K562 (cell line): ENCODE data around the gene KCTD3. TPM values are rescaled to one million over a fixed set of nuclear protein-coding genes. Genes with fewer than 3 reads are reported as not detected.

ENCODE experiments used
- BRF1 ChIP-seq: IDR thresholded peaks from 3 replicates; pipeline ENCODE4 v1.6.1; 2011; ENCODE audit warnings: borderline replicate concordance, mild to moderate bottlenecking; ENCODE audit not compliant: insufficient read length; ENCODE audit errors: extremely low read depth
- CCAR2 ChIP-seq: fragments of 200-400 bp; formaldehyde crosslinking; IDR thresholded peaks from 2 replicates; pipeline ENCODE4 v1.6.1; 2017; ENCODE audit warnings: mild to moderate bottlenecking, low read depth, low read length
- FOS ChIP-seq: IDR thresholded peaks from 3 replicates; pipeline ENCODE4 v1.6.1; 2011; ENCODE audit not compliant: insufficient read length; ENCODE audit errors: extremely low read depth
- GATA2 ChIP-seq: sonication (generic); formaldehyde crosslinking; IDR thresholded peaks from 2 replicates; pipeline ENCODE4 v1.4.0; 2020; ENCODE audit warnings: mild to moderate bottlenecking, missing genetic modification reagents
- JUND ChIP-seq, 2 experiments: IDR thresholded peaks; 2 replicates in 1 of 2; 3 replicates in 1 of 2; pipeline ENCODE4 v1.6.1; 2011; ENCODE audit warnings: borderline replicate concordance in 2 of 2, low read depth in 2 of 2, low read length in 2 of 2, improper control_type of control experiment in 1 of 2, missing biosample characterization in 1 of 2, missing genetic modification characterization in 1 of 2, missing genetic modification reagents in 1 of 2
- LEF1 ChIP-seq: fragments of 450-650 bp; IDR thresholded peaks from 2 replicates; pipeline ENCODE4 v1.6.1; 2016; ENCODE audit warnings: mild to moderate bottlenecking
- PHF20 ChIP-seq: fragments of 450-650 bp; IDR thresholded peaks from 2 replicates; pipeline ENCODE4 v1.6.1; 2018; ENCODE audit not compliant: partially characterized antibody
- RCOR1 ChIP-seq, 2 experiments: IDR thresholded peaks; 2 replicates each; pipeline ENCODE4 v1.6.1; 2012; ENCODE audit warnings: low read depth in 2 of 2, low read length in 2 of 2, borderline replicate concordance in 1 of 2, improper control_type of control experiment in 1 of 2
- SRSF1 ChIP-seq: fragments of 200-400 bp; formaldehyde crosslinking; IDR thresholded peaks from 2 replicates; pipeline ENCODE4 v1.6.1; 2017; ENCODE audit warnings: mild to moderate bottlenecking, low read depth, low read length, moderate library complexity
- TEAD1 ChIP-seq, 2 experiments: fragments of 450-650 bp in 1 of 2; sonication (generic) in 1 of 2; formaldehyde crosslinking; IDR thresholded peaks; 2 replicates each; pipeline versions ENCODE4 v1.4.0 to v1.8.0; 2020 to 2022; ENCODE audit warnings: mild to moderate bottlenecking in 2 of 2, missing genetic modification reagents in 1 of 2
- TRIM28 ChIP-seq: fragments of 450-650 bp; IDR thresholded peaks from 2 replicates; pipeline ENCODE4 v1.6.1; 2017
- ZBTB12 ChIP-seq: fragments of 250-450 bp; sonication (Bioruptor Pico); IDR thresholded peaks from 2 replicates; pipeline ENCODE4 v1.4.0; 2020
- ZMIZ1 ChIP-seq, 2 experiments: fragments of 150-350 bp in 1 of 2; IDR thresholded peaks; 2 replicates each; pipeline ENCODE4 v1.6.1; 2012 to 2016; ENCODE audit warnings: low read depth in 2 of 2, low read length in 2 of 2, mild to moderate bottlenecking in 1 of 2, moderate library complexity in 1 of 2
- ZNF212 ChIP-seq: fragments of 450-650 bp; formaldehyde crosslinking; IDR thresholded peaks from 2 replicates; pipeline ENCODE4 v1.4.0; 2020; ENCODE audit warnings: mild to moderate bottlenecking
- ZNF347 ChIP-seq: fragments of 450-650 bp; formaldehyde crosslinking; IDR thresholded peaks from 2 replicates; pipeline ENCODE4 v1.4.0; 2020; ENCODE audit warnings: low read depth, mild to moderate bottlenecking, moderate library complexity
- ZNF76 ChIP-seq: fragments of 250-450 bp; sonication (Bioruptor Pico); IDR thresholded peaks from 2 replicates; pipeline ENCODE4 v1.4.0; 2020; ENCODE audit warnings: mild to moderate bottlenecking, moderate library complexity, borderline replicate concordance
- polyA plus RNA-seq, 8 experiments: library from polyadenylated mRNA; depleted of rRNA in 4 of 8; stranded (reverse) in 5 of 8; unstranded in 3 of 8; fragments of >200 nt; fragmentation: Nextera tagmentation in 2 of 8; fragmentation: Illumina TruSeq in 1 of 8; extraction: Ambion mirVana in 2 of 8; extraction: Trizol in 1 of 8; gene quantifications; 2 replicates each; pipeline versions ENCODE4 v1.2.1 to v1.2.3, GENCODE V29; 2011 to 2014; ENCODE audit warnings: inconsistent platforms in 1 of 8, missing spikeins in 1 of 8
- total RNA-seq, 7 experiments: library from RNA; depleted of rRNA in 6 of 7; stranded (reverse); fragments of >200 nt in 6 of 7; fragmentation: Illumina TruSeq in 2 of 7; extraction: Trizol in 2 of 7; gene quantifications; 2 replicates each; pipeline versions ENCODE4 v1.2.1 to v1.2.3, GENCODE V29; 2011 to 2021; ENCODE audit warnings: low replicate concordance in 1 of 7
- TF ChIP-seq, protein P1 (sequence below): sonication (generic); formaldehyde crosslinking; IDR thresholded peaks from 2 replicates; pipeline ENCODE4 v1.8.1; 2023; ENCODE audit warnings: missing genetic modification reagents, mild to moderate bottlenecking, borderline replicate concordance

Gene KCTD3
- total and polyA plus RNA-seq, 9 of the 15 experiments (the other 6 are each of a cell fraction or from before 2014, with no cell fraction given): 12.8 to 77.1 (median 44.3) TPM

DNA sequence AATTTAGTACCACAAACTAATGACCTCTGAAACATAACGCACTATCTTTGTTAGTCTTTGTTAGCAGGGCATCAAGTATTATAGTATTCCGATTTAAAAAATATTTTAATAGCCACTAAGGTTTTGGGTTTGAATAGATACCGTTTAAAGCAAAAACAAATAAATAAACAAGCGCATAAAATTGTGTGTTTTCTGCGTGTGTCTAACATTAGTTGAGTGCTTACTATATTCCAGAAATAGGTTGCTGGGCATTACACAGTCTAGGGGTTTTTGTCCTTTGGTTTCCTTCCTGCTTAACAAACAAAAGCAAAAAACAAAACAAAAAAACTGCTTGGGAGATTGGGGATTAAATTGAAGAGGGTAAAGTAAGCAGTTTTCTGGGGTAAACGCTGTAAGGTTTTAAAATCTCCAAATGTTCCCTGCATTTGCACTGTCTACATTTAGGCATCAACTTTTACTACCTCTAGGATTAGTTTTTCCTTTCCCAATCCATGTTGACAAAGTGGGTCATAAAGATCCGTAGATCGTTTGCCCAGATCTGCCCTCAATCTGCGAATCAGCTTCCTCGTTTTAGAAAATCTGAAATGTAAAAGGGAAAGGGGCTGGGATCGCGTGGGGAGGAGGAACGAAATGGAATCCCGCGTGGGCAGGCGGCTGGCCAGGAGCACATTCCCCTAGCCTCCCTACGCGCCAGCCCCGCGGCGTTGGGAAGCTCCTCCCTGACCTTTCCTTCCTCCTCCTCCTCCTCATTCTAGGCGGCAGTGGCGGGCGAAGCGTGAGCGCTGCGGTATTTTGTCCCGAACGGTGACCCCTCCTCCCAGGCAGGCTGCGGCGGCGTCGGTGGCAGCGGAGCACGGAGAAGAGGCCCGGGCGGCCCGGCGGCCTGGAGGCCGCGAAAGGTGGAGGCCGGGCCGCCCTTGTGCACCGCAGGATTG lies at the start of gene KCTD3 (continued):
- TF ChIP-seq ZBTB12 (CRISPR knock-in tag) (no peak), JUND (IDR thresholded peaks at IDR 0.05; ENCODE audit: borderline replicate concordance, low read depth, low read length) (peak; percentile 57; the same call in 1 of the 2 replicates), JUND (tag; IDR thresholded peaks at IDR 0.05; ENCODE audit: borderline replicate concordance, low read depth, low read length) (peak; percentile 20; the same call in 1 of the 3 replicates), ZNF347 (CRISPR knock-in tag) (no peak), PHF20 (no peak), CCAR2 (no peak), RCOR1 (IDR thresholded peaks at IDR 0.05; ENCODE audit: borderline replicate concordance in 1 of 2, low read depth in 2 of 2, low read length in 2 of 2) (peak in 1 of 2 experiments; percentile 65; a peak in 1 of 4 replicates), GATA2 (CRISPR knock-in tag) (0 out of 2 replicates have a peak, but pooled peaks have one; percentile 45), LEF1 (no peak), TEAD1 (CRISPR knock-in tag; IDR thresholded peaks at IDR 0.05) (no peak; a peak in 1 of 4 replicates), FOS (no peak), SRSF1 (no peak), BRF1 (no peak), ZNF212 (CRISPR knock-in tag) (no peak), ZNF76 (CRISPR knock-in tag) (no peak), TRIM28 (no peak), ZMIZ1 (IDR thresholded peaks at IDR 0.05; ENCODE audit: low read depth in 2 of 2, low read length in 2 of 2) (no peak)
- TF ChIP-seq, protein P1, sequence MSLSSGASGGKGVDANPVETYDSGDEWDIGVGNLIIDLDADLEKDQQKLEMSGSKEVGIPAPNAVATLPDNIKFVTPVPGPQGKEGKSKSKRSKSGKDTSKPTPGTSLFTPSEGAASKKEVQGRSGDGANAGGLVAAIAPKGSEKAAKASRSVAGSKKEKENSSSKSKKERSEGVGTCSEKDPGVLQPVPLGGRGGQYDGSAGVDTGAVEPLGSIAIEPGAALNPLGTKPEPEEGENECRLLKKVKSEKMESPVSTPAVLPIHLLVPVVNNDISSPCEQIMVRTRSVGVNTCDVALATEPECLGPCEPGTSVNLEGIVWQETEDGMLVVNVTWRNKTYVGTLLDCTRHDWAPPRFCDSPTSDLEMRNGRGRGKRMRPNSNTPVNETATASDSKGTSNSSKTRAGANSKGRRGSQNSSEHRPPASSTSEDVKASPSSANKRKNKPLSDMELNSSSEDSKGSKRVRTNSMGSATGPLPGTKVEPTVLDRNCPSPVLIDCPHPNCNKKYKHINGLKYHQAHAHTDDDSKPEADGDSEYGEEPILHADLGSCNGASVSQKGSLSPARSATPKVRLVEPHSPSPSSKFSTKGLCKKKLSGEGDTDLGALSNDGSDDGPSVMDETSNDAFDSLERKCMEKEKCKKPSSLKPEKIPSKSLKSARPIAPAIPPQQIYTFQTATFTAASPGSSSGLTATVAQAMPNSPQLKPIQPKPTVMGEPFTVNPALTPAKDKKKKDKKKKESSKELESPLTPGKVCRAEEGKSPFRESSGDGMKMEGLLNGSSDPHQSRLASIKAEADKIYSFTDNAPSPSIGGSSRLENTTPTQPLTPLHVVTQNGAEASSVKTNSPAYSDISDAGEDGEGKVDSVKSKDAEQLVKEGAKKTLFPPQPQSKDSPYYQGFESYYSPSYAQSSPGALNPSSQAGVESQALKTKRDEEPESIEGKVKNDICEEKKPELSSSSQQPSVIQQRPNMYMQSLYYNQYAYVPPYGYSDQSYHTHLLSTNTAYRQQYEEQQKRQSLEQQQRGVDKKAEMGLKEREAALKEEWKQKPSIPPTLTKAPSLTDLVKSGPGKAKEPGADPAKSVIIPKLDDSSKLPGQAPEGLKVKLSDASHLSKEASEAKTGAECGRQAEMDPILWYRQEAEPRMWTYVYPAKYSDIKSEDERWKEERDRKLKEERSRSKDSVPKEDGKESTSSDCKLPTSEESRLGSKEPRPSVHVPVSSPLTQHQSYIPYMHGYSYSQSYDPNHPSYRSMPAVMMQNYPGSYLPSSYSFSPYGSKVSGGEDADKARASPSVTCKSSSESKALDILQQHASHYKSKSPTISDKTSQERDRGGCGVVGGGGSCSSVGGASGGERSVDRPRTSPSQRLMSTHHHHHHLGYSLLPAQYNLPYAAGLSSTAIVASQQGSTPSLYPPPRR (CRISPR knock-in tag): no peak
